22Rv1 (cell line): ENCODE results near the gene CIB4.

Source experiments
- ZFX ChIP-seq: fragments of 450-650 bp; IDR thresholded peaks from 2 replicates; pipeline ENCODE4 v1.6.1; 2017; ENCODE audit warnings: antibody characterized with exemption, borderline replicate concordance
- TF ChIP-seq, protein P1 (sequence below): fragments of 450-650 bp; IDR thresholded peaks from 2 replicates; pipeline ENCODE4 v1.5.1; 2017; ENCODE audit warnings: mild to moderate bottlenecking

GRCh38 chr2:26642429-26642828 lies 1.3 kb upstream of the CIB4 start:
- TF ChIP-seq, protein P1, sequence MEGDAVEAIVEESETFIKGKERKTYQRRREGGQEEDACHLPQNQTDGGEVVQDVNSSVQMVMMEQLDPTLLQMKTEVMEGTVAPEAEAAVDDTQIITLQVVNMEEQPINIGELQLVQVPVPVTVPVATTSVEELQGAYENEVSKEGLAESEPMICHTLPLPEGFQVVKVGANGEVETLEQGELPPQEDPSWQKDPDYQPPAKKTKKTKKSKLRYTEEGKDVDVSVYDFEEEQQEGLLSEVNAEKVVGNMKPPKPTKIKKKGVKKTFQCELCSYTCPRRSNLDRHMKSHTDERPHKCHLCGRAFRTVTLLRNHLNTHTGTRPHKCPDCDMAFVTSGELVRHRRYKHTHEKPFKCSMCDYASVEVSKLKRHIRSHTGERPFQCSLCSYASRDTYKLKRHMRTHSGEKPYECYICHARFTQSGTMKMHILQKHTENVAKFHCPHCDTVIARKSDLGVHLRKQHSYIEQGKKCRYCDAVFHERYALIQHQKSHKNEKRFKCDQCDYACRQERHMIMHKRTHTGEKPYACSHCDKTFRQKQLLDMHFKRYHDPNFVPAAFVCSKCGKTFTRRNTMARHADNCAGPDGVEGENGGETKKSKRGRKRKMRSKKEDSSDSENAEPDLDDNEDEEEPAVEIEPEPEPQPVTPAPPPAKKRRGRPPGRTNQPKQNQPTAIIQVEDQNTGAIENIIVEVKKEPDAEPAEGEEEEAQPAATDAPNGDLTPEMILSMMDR: no peak
- no peak for TF ChIP-seq ZFX
